Spleen (tissue), 11 donors: Measurements from ENCODE around the gene PHF10. TPM values are rescaled to one million over a fixed set of nuclear protein-coding genes. Genes with fewer than 3 reads are reported as not detected.

Experiments used
- DNase-seq: peaks from one replicate; pipeline ENCODE4 v3.0.0-alpha.2; 2020
- H3K27ac ChIP-seq, 8 donors: fragments of 200-600 bp; sonication (generic) in 7 of 8; 1 replicate in 4 of 8; 2 replicates in 4 of 8; pipeline versions ENCODE4 v1.5.0 to v1.8.0; 2016 to 2021; ENCODE audit warnings: inconsistent platforms in 4 of 8, mild to moderate bottlenecking in 4 of 8, moderate library complexity in 1 of 8
- H3K27me3 ChIP-seq, 7 donors: fragments of 200-600 bp; sonication (generic) in 6 of 7; replicated peaks in 1 of 7; 1 replicate in 4 of 7; 2 replicates in 3 of 7; pipeline versions ENCODE4 v1.5.0 to v1.8.0; 2016 to 2021; ENCODE audit warnings: inconsistent platforms in 3 of 7, mild to moderate bottlenecking in 1 of 7
- H3K36me3 ChIP-seq, 6 donors: fragments of 200-600 bp; sonication (generic) in 5 of 6; 1 replicate in 4 of 6; 2 replicates in 2 of 6; pipeline versions ENCODE4 v1.5.0 to v1.8.0; 2016 to 2021; ENCODE audit warnings: inconsistent platforms in 2 of 6
- H3K4me1 ChIP-seq, 6 donors: fragments of 200-600 bp; sonication (generic) in 5 of 6; 1 replicate in 3 of 6; 2 replicates in 3 of 6; pipeline versions ENCODE4 v1.5.0 to v1.8.0; 2016 to 2021; ENCODE audit warnings: inconsistent platforms in 3 of 6
- H3K4me3 ChIP-seq, 8 donors: fragments of 200-600 bp; sonication (generic) in 7 of 8; 1 replicate in 4 of 8; 2 replicates in 4 of 8; pipeline versions ENCODE4 v1.5.0 to v1.8.0; 2016 to 2021; ENCODE audit warnings: inconsistent platforms in 4 of 8, mild to moderate bottlenecking in 4 of 8, moderate library complexity in 2 of 8
- H3K9me3 ChIP-seq, 8 donors: fragments of 200-600 bp; sonication (generic) in 7 of 8; 1 replicate in 4 of 8; 2 replicates in 4 of 8; pipeline versions ENCODE4 v1.5.0 to v1.8.0; 2016 to 2021; ENCODE audit warnings: inconsistent platforms in 4 of 8
- CTCF ChIP-seq, 11 experiments: fragments of 200-600 bp in 7 of 11; fragments of 450-650 bp in 4 of 11; sonication (generic) in 4 of 11; IDR thresholded peaks in 8 of 11; conservative IDR thresholded peaks in 3 of 11; 1 replicate in 7 of 11; 2 replicates in 4 of 11; pipeline versions ENCODE4 v1.4.0 to v1.8.0; 2016 to 2021; ENCODE audit warnings: antibody characterized with exemption in 11 of 11, inconsistent platforms in 4 of 11, mild to moderate bottlenecking in 1 of 11
- POLR2A ChIP-seq, 3 donors: fragments of 450-650 bp; IDR thresholded peaks; one replicate each; pipeline ENCODE4 v1.5.1; 2017; ENCODE audit warnings: antibody characterized with exemption in 3 of 3, mild to moderate bottlenecking in 1 of 3
- POLR2AphosphoS5 ChIP-seq, 3 donors: sonication (generic); formaldehyde crosslinking; IDR thresholded peaks; one replicate each; pipeline ENCODE4 v1.5.1; 2017; ENCODE audit warnings: antibody characterized with exemption in 3 of 3
- WGBS, 5 donors: extraction: QIAGEN DNeasy Blood & Tissue Kit in 3 of 5; methylation state at CpG; one replicate each; pipeline versions ENCODE4 v1.1.5 to v1.1.7; 2013 to 2018; 5-methylcytosine and 5-hydroxymethylcytosine counted together
- intact Hi-C: fragments of 100-400 bp; cut with DNase I; formaldehyde crosslinking; loops from one replicate; pipeline ENCODE4 v1.15.0; 2023; ENCODE audit warnings: low total_unique reads
- polyA plus RNA-seq, 3 donors: library from polyadenylated mRNA; stranded (reverse); fragments of 200-250 nt; gene quantifications; one replicate each; pipeline ENCODE4 v1.2.1, GENCODE V29; 2013
- total RNA-seq, 7 donors: library from RNA; depleted of rRNA in 3 of 7; stranded (reverse); fragments of >200 nt in 3 of 7; fragmentation: NEBNext Ultra II Directional in 4 of 7; extraction: Animal tissue kit (Norgen Biotek cat#: 25700) in 4 of 7; gene quantifications; one replicate each; pipeline versions ENCODE4 v1.1.0 to v1.2.1, GENCODE V29; 2016 to 2021
- donor health status: healthy with polysubstance abuse.
- donor health status: DM: no; HTN: no; CAD: no; lungs with moderate emphysema.
- donor health status: DM: no; HTN: no; CAD: no.
- donor health status: Bipolar disorder and iron deficiency.
- donor health status: healthy.
- donor health status: DM: no; HTN: no; CAD: no.
- donor health status: DM: yes; HTN: yes; CAD: no.

The PHF10 gene
- total and polyA plus RNA-seq, 10 donors: 36.7 to 102 (median 58.0) TPM

DNA sequence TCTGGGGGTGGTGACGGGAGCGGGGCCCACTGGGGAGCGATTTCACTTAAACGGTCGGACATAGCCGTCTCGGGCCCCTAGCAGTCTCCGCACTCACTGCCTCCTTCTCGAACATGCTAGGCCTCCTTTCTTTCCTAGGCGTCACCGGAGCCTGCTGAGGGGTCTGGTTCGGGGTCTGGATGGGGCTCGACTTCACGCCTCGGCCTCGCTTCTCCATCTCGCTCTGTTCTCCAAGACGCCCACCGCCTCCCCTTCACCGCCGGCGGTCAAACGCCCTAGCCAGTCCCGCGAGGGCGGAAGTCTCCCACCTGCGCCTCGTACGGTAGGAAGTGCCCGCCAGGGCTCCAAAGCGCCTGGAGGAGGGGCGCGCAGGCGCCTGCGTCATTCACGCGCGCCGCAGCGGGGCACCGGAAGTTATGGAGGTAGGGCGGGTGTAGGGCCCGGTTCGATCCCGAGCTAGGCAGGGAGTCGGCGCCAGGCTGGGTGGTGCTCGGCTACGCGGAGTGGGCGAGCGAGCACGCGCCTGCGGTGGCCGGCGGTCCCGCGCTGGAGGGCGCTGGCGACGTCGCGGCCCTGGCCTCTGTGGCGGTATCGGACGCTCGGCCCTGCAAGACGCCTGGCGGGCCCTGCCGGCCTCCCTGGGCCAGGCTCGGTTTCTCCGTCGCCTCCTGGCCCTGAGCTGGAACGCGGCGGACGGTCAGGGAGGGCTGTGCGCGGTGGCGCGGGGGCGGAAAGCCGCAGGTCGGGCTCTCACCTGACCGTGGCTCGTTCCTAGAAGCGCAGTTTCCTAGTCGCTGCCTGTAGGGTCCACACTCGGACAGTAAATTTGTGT, 27.2 kb upstream of the PHF10 start, which contains the start of the genes DYNLT2 and ERMARD:
DYNLT2 (minus strand) TSS at position 331 of the 832 bp plus-strand sequence; CDS start at position 217, 114 bp downstream.
ERMARD (plus strand) TSS at position 381 of the 832 bp plus-strand sequence; CDS start at position 417, 36 bp downstream.
- Histone ChIP-seq H3K27ac (peak within 1 kb of the TSS; percentile 86 to 98 (median 97)), H3K9me3 (peaks cover 0 to 9% (median 2%) of the 10 kb centered on the region in 8 donors), H3K27me3 (no peaks in the 10 kb centered on the region), H3K4me1 (peaks cover 12 to 41% (median 29%) of the 10 kb centered on the region in 6 donors), H3K4me3 (peak within 1 kb of the TSS; percentile 55 to 88 (median 77)), H3K36me3 (peaks cover 0 to 11% (median 1%) of the 10 kb centered on the region in 6 donors)
- TF ChIP-seq CTCF (IDR thresholded peaks at IDR 0.05 in 8 of 11, conservative IDR thresholded peaks at IDR 0.05 in 3 of 11) (peak in 10 of 11 experiments; percentile 33 to 78 (median 66)), POLR2AphosphoS5 (IDR thresholded peaks at IDR 0.05) (peak; percentile 96 to 98 (median 97)), POLR2A (IDR thresholded peaks at IDR 0.05) (peak in 2 of 3 donors; percentile 59 to 94)
- WGBS, 5 donors: 0 to 1% (median 1%) methylated on average over 15 to 90 of the region's 90 CpGs
- intact Hi-C loops: no loop called here
- DNase-seq: peak; percentile 98

DNA sequence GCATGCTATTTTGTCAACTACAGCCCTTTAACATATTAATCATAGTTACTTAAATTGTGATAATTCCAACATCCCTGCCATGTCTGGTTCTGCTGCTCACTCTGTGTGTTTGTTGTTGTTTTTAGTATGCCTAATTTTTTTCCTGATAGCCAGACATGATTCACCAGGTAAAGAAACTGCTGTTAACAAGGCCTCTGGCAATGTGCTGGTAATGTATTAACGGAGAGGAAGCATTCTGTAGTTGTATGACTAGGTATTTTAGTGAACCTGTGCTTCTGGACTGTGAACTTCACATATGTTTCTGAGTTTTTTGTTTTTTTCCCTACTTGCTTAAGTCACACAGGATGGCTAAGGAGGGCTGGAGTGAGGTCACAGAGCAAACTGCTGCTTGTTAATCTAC, 22.3 kb upstream of the PHF10 start:
- Histone ChIP-seq H3K9me3 (peaks cover 0 to 22% (median 15%) of the 10 kb centered on the region in 8 donors), H3K4me3 (no peak overlapping the region), H3K27ac (no peak overlapping the region), H3K4me1 (peaks cover 6 to 22% (median 15%) of the 10 kb centered on the region in 6 donors), H3K36me3 (no peaks in the 10 kb centered on the region), H3K27me3 (no peaks in the 10 kb centered on the region)
- 89 to 94% (median 93%) methylated on average over 1 of the region's 1 CpG for WGBS, 5 donors
- intact Hi-C loops: no loop called here
- TF ChIP-seq POLR2AphosphoS5 (IDR thresholded peaks at IDR 0.05): no peak
- TF ChIP-seq POLR2A (IDR thresholded peaks at IDR 0.05): no peak
- TF ChIP-seq CTCF (IDR thresholded peaks at IDR 0.05 in 8 of 11, conservative IDR thresholded peaks at IDR 0.05 in 3 of 11): no peak
- no peak for DNase-seq

DNA sequence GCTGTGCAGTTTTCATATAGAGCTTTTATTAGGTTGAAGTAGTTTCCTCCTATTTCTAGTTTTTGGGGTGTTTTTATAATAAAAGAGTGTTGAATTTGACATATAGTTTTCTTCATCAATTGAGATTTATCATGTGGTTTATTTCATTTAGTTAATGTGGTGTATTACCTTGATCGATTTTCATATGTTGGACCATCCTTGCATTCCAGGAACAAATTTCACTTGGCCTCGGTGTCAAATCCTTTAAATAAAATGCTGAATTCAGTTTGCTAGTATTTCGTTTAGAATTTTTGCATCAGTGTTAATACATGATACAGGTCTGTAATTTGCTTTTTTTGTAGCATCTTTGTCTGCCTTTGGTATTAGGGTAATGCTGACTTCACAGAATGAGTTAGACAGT, 21.1 kb upstream of the PHF10 start:
- Histone ChIP-seq H3K27ac (no peak overlapping the region), H3K4me1 (peaks cover 4 to 14% (median 10%) of the 10 kb centered on the region in 6 donors), H3K27me3 (no peaks in the 10 kb centered on the region), H3K4me3 (no peak overlapping the region), H3K9me3 (peaks cover 0 to 22% (median 15%) of the 10 kb centered on the region in 8 donors), H3K36me3 (no peaks in the 10 kb centered on the region)
- no peak for DNase-seq
- intact Hi-C loops: no loop called here
- WGBS, 5 donors: 89 to 93% (median 91%) methylated on average over 3 of the region's 3 CpGs
- TF ChIP-seq CTCF (IDR thresholded peaks at IDR 0.05 in 8 of 11, conservative IDR thresholded peaks at IDR 0.05 in 3 of 11) (no peak), POLR2A (IDR thresholded peaks at IDR 0.05) (no peak), POLR2AphosphoS5 (IDR thresholded peaks at IDR 0.05) (no peak)

DNA sequence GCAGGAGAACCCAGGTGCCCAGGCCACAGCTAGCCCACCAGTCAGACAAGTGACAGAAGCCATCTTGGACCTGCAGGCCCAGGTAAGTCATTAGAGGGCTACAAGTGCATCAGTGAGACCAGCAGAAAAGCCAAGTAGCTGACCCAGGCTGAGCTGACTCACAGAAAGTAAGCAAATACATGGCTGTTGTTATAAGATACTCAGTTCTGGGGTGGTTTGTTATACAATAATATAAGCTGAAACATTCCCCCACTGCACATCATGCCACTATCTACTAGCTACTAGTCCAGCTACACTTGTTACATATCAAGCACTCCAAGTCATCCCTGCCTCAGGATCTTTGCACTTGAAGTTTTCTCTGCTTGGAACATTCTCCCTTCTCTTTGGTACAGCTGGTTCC, 17.0 kb upstream of the PHF10 start:
- intact Hi-C loops: no loop called here
- no peak overlapping the region for H3K27ac ChIP-seq

More for the DNA sequence above, 17.0 kb upstream of the PHF10 start:
- peaks cover 0 to 15% (median 11%) of the 10 kb centered on the region in 8 donors for H3K9me3 ChIP-seq
- H3K4me3 ChIP-seq: no peak overlapping the region
- no peak for DNase-seq
- no peaks in the 10 kb centered on the region for H3K27me3 ChIP-seq
- H3K4me1 ChIP-seq: no peaks in the 10 kb centered on the region
- TF ChIP-seq CTCF (IDR thresholded peaks at IDR 0.05 in 8 of 11, conservative IDR thresholded peaks at IDR 0.05 in 3 of 11): no peak
- no peaks in the 10 kb centered on the region for H3K36me3 ChIP-seq
